Epithelial cell of prostate (primary cell): ENCODE results near the gene SDF4.
"Not testable (repeated sequence)": the region's sequence is repeated elsewhere in the genome, so short reads cannot be mapped to it uniquely, and the experiment has no call there.

ENCODE experiments used
- DNase-seq: peaks from one replicate; pipeline ENCODE4 v3.0.0-alpha.2; 2011; ENCODE audit warnings: low read depth, low spot score
- H3K27ac ChIP-seq: fragments of 450-650 bp; 2 replicates; pipeline ENCODE4 v1.5.1; 2017; ENCODE audit warnings: mild to moderate bottlenecking

Gene SDF4

DNA sequence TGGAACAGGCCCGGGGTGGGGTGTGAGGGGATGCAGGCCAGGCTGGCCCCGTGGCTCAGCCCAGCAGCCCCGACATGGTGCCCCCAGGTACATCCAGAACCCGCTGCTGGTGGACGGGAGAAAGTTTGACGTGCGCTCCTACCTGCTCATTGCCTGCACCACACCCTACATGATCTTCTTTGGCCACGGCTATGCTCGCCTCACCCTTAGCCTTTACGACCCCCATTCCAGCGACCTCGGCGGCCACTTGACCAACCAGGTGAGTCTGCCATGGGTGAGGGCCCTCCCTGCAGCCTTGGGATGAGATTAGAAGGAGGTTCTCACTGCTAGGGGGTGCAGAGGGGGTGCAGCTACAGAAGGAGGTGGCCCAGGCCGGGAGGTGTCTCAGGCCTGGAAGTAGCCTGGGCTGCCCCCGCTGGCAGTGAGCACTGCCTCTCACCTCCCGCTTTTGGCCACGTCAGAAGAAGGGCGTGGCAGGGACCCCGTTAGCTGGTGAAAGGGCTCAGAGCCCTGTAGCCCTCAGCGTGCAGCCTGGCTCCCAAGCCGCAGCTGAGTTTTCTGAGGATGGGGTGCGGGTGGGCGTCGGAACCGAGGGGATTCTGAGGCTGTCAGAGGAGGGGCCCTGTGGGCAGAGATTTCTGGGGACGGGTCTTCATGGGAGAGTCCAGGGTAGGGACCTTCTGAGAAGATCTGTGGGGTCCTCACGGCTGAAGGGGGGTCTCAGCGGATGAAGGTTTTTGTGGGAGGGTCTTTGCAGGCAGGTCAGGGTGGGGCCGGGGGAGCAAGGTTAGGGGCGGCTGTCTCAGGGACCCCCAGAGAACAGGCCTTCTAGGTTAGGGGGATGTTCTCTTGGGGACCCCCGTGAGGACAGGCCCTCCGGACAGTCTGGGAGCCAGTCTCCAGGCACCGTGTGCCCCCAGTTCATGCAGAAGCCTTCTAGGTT lies 47.7 kb downstream of the SDF4 start:
- no peak for DNase-seq
- H3K27ac ChIP-seq: no peak overlapping the region

DNA sequence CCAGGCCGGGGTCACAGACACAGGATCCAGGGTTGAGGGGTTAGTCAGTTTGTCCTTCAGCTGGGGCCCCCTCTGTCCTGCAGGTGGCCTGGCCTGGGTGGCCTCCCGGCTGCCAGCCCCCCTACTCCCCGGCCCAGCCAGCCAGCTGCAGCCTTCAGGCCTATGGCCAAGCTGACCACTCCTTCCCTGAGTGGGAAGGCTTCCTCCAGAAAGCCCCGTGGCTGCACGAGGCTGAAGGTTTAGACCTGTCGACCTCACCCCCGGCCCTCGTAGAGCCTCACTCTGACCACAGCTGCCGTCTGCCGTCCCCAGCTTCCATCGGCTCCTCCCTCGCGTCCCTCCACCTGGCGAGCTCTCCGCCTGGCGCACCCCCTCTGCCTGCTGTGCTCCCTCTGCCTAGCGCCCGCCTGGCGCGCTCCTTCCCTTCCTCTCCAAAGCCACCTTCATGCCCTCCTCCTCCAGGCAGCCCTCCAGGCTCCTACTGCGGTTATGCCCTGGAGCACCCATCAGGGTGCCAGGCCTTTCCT lies 48.5 kb downstream of the SDF4 start:
- DNase-seq: no peak
- H3K27ac ChIP-seq: no peak overlapping the region

GRCh38 chr1:1182491-1183220 lies 49.1 kb downstream of the SDF4 start:
- no peak for DNase-seq
- no peak overlapping the region for H3K27ac ChIP-seq

DNA sequence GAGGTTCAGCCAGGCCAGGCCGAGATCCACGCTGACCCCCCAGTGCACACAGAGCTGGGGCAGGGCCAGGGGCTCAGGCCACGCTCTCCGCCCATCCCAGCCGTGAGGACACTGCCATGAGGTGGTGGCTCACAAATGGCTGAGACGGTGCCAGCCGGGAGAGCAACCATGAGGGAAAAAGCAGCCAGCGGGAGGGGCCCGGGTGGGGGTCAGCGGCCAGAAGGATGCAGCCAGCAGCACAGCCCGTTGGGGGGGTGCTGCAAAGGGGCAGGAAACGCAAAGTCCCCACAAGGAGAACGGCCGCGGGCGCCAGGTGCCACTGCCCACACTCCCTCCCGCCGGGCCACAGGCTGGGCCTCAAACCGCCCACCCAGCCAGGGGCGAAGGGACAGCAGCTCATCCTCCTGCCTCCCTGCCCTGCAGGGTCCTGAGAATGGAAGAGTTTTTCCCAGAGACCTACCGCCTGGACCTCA lies 49.8 kb downstream of the SDF4 start:
- DNase-seq: no peak
- no peak overlapping the region for H3K27ac ChIP-seq

DNA sequence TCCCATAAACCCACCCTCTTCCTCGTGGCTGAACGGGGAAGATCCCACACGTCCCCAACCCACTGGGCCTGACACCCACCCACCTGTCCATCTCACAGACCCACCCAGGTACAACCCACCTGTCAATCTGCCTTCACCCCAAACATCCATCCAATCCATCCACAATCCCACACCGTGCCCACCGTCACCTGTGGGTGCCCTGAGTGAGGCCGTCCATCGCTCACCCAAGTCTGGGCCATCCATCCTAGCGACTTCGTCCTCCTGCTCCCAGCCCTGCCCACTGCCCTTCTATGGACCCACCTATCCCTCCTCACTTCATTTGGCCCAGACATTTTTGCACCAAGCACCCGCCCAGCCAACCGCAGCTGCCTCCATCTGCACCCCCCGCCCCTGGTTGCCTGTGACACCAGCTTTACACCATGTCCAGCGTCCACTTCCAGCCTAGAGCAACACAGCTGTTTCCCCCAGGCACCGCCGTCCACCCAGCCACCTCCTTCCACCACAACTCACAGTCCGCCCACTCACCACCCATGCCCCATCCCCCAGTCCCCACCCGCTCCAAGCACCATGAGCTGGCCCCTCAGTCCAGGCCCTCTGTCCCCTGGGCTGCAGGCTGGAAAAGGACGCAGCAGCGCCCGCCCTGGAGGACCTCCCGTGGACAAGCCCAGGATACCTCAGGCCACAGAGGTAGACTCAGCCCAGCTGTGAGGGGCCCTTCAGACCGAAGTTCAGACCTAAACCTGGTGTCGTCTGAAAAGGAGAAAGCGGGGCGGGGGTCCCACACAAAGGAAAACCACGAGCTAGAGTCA lies 50.5 kb downstream of the SDF4 start:
- no peak overlapping the region for H3K27ac ChIP-seq
- DNase-seq: no peak

GRCh38 chr1:1179983-1180861 lies 51.6 kb downstream of the SDF4 start:
- no peak for DNase-seq
- no peak overlapping the region for H3K27ac ChIP-seq

GRCh38 chr1:1179346-1179982 lies 52.3 kb downstream of the SDF4 start:
- no peak for DNase-seq
- no peak overlapping the region for H3K27ac ChIP-seq

DNA sequence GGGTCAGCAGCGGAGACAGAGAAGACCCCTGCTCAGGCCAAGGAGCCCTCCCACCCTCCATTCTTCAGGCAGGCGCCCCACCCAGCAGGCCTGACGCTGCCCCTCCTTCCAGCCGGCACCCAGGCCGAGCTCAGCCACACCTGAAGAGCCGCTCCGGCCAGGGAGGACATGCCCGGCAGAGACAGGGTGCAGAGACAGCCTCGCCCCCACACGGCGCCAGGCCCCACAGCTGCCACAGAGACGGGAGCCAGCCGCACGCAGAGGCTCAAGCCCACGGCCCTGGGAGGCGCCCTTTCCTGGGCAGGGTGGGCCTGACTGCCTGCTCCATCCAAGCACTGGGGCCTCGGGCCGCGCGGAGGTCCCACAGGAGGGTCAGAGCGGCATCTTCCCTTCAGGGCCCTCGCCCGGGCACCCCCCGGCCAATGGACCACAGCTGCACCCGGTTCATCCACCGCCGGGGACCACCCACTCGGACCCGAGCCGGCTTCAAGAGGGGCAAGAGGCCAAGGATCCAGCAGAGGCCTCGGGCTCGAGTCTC lies 52.9 kb downstream of the SDF4 start:
- DNase-seq: no peak
- H3K27ac ChIP-seq: no peak overlapping the region

DNA sequence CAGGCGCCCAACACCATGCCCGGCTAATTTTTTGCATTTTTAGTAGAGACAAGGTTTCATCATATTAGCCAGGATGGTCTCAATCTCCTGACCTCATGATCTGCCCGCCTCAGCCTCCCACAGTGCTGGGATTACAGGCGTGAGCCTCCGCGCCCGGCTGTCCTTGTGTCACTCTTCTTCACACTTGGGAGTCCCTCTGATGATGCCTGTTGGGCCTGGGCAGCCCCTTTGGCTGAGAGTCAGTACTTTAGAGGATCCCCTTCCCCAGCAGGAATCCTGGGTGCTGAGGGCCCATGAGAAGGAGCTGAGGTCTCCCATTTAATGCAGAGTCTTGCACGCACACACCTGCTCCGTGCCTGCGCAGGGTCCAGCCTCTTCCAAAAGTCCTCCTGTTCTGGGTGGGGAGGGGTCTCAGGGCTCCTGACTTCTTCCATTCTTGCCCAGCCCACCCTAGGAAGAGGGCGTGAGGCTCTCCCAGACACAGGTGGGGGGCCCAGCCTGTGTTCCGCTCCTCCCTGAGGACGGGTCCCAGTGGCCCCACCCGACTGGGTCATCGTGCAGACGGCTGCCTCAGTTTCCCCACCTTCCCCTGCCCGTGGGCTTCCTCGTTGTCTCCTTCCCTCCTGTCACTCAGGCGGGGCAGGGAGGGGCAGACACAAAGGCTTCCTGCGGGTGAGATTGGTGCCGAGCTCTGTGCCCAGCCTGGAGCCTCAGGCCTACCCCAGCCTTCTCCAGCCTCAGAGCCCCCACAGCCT lies 54.2 kb downstream of the SDF4 start:
- H3K27ac ChIP-seq: no peak overlapping the region
- no peak for DNase-seq

DNA sequence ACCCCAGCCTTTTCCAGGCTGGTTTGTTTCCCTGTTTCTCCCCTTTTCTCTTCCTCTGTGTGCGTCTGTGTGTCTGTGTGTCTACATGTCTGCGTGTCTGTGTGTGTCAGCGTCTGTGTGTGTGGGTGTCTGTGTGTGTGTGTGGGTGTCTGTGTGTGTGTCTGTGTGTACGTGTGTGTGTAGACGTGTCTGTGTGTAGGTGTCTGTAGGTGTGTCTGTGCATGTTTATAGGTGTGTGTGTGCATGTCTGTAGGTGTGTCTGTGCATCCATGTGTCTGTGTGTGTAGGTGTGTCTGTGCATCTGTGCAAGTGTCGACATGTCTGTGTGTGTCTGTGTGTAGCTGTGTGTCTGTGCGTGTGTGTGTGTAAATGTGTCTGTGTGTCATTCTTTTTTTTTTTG lies 54.9 kb downstream of the SDF4 start:
- no peak for DNase-seq
- H3K27ac ChIP-seq: no peak overlapping the region

GRCh38 chr1:1176063-1176761 lies 55.6 kb downstream of the SDF4 start:
- not testable (repeated sequence) for DNase-seq, H3K27ac ChIP-seq

DNA sequence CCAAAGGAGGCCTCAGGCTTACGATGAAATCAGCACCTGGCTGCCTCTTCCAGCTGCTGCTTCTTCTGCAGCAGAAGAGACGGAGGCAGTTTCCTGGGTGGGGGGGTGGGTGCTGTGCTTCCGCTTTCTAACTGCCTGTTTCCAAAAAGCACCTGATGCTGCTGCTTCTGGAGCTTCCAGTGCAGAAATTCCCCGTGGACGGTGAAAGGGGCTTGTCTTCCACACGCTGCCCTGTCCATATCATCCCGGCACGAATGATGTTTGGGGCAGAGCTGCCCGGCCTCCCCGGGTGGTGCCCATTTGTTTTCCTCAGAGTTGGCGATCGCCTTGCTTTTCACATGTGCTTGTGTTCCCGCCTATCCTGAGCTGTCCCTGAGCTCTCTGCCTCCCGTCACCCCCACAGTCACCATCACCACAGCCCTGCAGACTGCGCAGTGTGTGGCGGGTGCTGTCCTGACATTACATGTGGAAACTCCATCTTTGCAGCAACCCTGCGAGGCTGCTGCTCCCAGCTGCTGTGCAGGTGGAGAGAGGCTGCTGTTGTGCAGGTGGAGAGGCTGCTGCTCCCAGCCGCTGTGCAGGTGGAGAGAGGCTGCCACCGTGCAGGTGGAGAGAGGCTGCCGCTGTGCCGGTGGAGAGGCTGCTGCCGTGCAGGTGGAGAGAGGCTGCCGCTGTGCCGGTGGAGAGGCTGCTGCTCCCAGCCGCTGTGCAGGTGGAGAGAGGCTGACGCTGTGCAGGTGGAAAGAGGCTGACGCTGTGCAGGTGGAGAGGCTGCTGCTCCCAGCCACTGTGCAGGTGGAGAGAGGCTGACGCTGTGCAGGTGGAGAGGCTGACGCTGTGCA lies 56.4 kb downstream of the SDF4 start:
- DNase-seq: no peak
- H3K27ac ChIP-seq: no peak overlapping the region

DNA sequence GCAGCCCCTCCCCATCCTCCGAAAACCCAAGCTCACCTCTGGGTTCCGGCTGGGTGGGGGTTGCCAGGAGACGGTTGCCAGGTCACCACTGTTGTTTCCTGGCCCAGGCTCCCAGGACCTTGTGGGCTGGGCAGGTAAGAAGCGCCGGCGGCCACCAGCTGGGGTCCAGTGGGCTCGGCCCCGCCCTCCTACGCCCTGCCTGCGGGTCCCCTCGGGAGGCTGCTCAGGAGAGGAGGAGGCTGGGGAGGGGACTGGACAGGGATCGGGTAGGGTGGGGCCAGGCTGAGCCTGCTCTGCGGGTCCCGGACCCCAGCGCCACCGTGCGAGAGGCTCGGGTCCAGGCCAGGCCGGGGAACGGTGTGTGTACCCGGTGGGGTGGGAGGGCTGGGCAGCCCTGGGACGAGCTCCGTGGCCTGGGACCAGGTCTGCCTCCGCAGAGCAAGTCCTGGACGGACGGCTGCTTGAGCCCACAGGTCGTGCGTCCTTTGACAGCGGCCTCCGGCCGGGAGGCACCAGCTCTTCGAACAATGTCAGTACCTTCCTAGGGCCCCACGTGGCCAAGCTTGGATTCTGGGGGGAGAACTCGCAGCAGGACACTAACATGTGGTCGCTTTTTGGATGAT lies 57.9 kb downstream of the SDF4 start, which contains the start of gene TTLL10:
Gene TTLL10 (plus strand): TSS at position 88 of the 623 bp plus-strand sequence. CDS start 5,336 bp downstream, outside the sequence.
- H3K27ac ChIP-seq: no peak within 1 kb of the TSS
- no peak for DNase-seq

DNA sequence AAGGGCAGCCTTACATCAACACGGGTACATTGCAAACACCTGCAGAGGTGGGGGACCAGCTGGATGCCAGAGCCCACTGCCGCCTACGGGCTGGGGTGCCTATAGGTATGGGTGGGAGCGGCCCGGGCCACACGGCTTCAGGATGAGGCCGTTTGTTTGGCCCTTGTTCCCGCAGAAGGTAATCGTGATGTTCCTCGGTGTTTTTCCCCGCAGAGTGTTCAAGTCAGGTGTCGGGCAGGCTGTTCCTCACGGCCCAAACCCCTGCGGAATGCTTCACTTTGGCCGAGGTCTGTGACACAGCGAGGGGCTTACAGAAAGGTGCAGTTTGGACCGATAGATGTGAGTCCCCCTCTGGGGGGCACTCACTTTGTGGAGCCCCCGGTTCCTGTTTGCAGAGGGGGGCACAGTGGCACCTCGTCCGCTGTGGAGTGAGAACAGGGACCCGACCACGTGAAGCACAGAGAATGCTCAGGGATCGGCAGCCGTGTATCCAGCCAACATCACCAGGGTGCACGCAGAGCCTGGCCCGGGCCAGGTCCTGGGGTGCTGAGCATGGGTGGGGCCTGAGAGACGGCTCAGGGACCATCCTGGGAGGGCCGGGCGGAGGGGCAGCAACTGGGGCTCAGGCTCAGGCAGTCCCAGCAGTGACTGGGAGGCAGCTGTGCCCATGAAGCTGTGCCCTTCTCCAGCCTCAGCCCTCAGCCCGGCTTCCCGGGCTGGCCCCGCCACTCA lies 58.6 kb downstream of the SDF4 start:
- no peak for DNase-seq
- no peak overlapping the region for H3K27ac ChIP-seq
